Effector memory CD8-positive, alpha-beta T cell (primary cell): Measurements from ENCODE around the gene PSMB3.

Experiments
- ATAC-seq: fragments of 150-1000 bp; cut with Tn5 transposase; replicated peaks from 2 replicates; pipeline ENCODE4 v1.10.0; 2021; ENCODE audit warnings: mild to moderate bottlenecking, moderate library complexity
- DNase-seq, 3 experiments: peaks; one replicate each; pipeline ENCODE4 v3.0.0; 2021
- H3K27ac Mint-ChIP-seq, 2 donors: one replicate each; pipeline ENCODE4 v1.8.0; 2022; ENCODE audit warnings: mild to moderate bottlenecking in 2 of 2, mixed read lengths in 2 of 2, moderate library complexity in 2 of 2
- H3K27me3 Mint-ChIP-seq, 2 donors: one replicate each; pipeline ENCODE4 v1.8.0; 2022; ENCODE audit warnings: mixed read lengths in 2 of 2
- H3K36me3 Mint-ChIP-seq: one replicate; pipeline ENCODE4 v1.8.0; 2022; ENCODE audit warnings: mild to moderate bottlenecking, moderate library complexity, mixed read lengths; ENCODE audit not compliant: insufficient read depth
- H3K4me1 Mint-ChIP-seq, 2 donors: one replicate each; pipeline ENCODE4 v1.8.0; 2022; ENCODE audit warnings: low read depth in 2 of 2, mixed read lengths in 2 of 2
- H3K4me3 Mint-ChIP-seq, 2 donors: one replicate each; pipeline ENCODE4 v1.8.0; 2022; ENCODE audit warnings: mild to moderate bottlenecking in 2 of 2, mixed read lengths in 2 of 2, moderate library complexity in 2 of 2
- H3K9me3 Mint-ChIP-seq, 2 donors: one replicate each; pipeline ENCODE4 v1.8.0; 2022; ENCODE audit warnings: mixed read lengths in 2 of 2

PSMB3 gene

DNA sequence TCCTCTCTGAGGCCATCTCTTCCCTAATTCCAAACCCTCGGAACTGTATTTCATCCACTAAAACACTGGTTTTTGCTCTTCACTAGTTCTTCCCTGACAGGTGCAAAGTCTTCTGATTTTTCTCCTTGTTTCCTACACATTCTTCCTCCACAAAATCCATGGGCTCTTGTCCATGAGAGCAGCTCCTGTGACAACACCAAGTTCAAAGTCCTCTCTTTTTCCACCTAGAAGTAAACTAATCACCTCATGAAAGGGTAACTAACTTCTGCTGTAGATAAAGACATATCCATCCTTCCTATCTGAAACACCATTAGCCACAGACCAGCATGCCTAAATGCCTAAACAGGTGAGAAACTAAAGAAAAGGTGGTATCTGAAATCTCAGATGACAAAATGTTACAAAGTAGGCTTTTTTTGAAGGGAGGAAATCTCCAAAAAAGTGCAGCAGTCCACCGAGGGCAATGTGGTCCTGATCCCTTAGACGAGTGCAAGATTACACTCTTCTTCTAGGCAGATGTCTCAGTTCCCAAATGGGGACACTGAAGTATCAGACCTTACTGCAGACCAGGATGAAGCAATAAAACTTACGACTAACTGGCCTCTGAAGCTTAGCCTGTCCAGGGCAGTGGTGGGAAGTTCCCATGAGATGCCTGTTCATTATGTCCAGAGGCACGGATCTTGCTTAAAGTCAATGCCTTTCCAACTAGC lies 44.1 kb downstream of the PSMB3 start:
- H3K4me3 Mint-ChIP-seq = peak overlapping the region; percentile 92 to 95
- ATAC-seq (no peak), DNase-seq (no peak)
- H3K27ac Mint-ChIP-seq = peak overlapping the region in 1 of 2 donors; percentile 1
- peaks cover 49% of the 10 kb centered on the region for H3K36me3 Mint-ChIP-seq
- no peaks in the 10 kb centered on the region for H3K27me3 Mint-ChIP-seq
- no peaks in the 10 kb centered on the region for H3K9me3 Mint-ChIP-seq
- H3K4me1 Mint-ChIP-seq = peaks cover 37 to 43% of the 10 kb centered on the region in 2 donors

DNA sequence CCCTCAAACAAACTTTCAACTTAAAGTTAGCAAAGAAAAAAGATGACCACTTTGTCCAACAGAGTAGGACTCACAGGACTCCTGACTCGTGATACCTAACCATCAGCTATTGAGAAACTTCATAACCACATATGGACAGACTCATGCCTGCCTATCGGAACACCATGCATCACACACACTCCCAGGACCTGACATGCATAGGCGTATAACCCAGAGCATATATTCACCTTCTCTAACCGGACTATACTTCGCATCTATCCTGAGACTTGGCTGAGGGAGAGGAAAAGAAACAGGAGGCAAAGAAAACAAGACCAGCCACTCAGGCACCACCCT lies 44.6 kb downstream of the PSMB3 start:
- Mint-ChIP-seq H3K27ac (peak overlapping the region; percentile 67 to 73), H3K36me3 (peaks cover 51% of the 10 kb centered on the region)

GRCh38 chr17:38797828-38798227 lies 45.3 kb downstream of the PSMB3 start:
- Mint-ChIP-seq H3K4me1 (peaks cover 36 to 43% of the 10 kb centered on the region in 2 donors), H3K27ac (peak overlapping the region; percentile 67 to 91), H3K4me3 (peak overlapping the region; percentile 92 to 95), H3K9me3 (no peaks in the 10 kb centered on the region), H3K36me3 (peaks cover 53% of the 10 kb centered on the region), H3K27me3 (no peaks in the 10 kb centered on the region)
- ATAC-seq (no peak), DNase-seq (no peak)

More for the DNA sequence above, 44.6 kb downstream of the PSMB3 start:
- ATAC-seq (no peak), DNase-seq (no peak)
- Mint-ChIP-seq H3K4me1 (peaks cover 36 to 43% of the 10 kb centered on the region in 2 donors), H3K27me3 (no peaks in the 10 kb centered on the region), H3K4me3 (peak overlapping the region; percentile 92 to 95), H3K9me3 (no peaks in the 10 kb centered on the region)

- H3K9me3 Mint-ChIP-seq = no peaks in the 10 kb centered on the region
- peaks cover 33 to 39% of the 10 kb centered on the region in 2 donors for H3K4me1 Mint-ChIP-seq
- ATAC-seq = peak; percentile 58
- DNase-seq = peak; percentile 48 to 53 (median 51)
- H3K36me3 Mint-ChIP-seq = peaks cover 60% of the 10 kb centered on the region
- no peaks in the 10 kb centered on the region for H3K27me3 Mint-ChIP-seq
- H3K27ac Mint-ChIP-seq = peak overlapping the region; percentile 91 to 94
- peak overlapping the region; percentile 92 to 95 for H3K4me3 Mint-ChIP-seq
These were observed 46.3 kb downstream of the PSMB3 start for GRCh38 chr17:38798614-38799500.

- Mint-ChIP-seq H3K4me1 (peaks cover 32 to 33% of the 10 kb centered on the region in 2 donors), H3K9me3 (no peaks in the 10 kb centered on the region), H3K27me3 (no peaks in the 10 kb centered on the region), H3K4me3 (peak within 1 kb of the TSS; percentile 92 to 95), H3K27ac (peak within 1 kb of the TSS; percentile 91 to 94), H3K36me3 (peaks cover 62% of the 10 kb centered on the region)
- DNase-seq (peak; percentile 75), ATAC-seq (peak; percentile 71)
These were observed 47.1 kb downstream of the PSMB3 start, which contains the start of gene PIP4K2B for GRCh38 chr17:38799501-38800236. Gene PIP4K2B (minus strand): TSS chr17:38799556. CDS start chr17:38799424, 132 bp downstream.

GRCh38 chr17:38800237-38800760 lies 47.8 kb downstream of the PSMB3 start:
- no peak for DNase-seq
- H3K27ac Mint-ChIP-seq = peak overlapping the region; percentile 27 to 91
- H3K9me3 Mint-ChIP-seq = no peaks in the 10 kb centered on the region
- H3K36me3 Mint-ChIP-seq = peaks cover 64% of the 10 kb centered on the region
- peak overlapping the region; percentile 87 to 88 for H3K4me3 Mint-ChIP-seq
- H3K27me3 Mint-ChIP-seq = no peaks in the 10 kb centered on the region
- no peak for ATAC-seq
- H3K4me1 Mint-ChIP-seq = peaks cover 30 to 32% of the 10 kb centered on the region in 2 donors

- Mint-ChIP-seq H3K36me3 (peaks cover 100% of the 10 kb centered on the region), H3K4me1 (peaks cover 2 to 4% of the 10 kb centered on the region in 2 donors), H3K27ac (no peak overlapping the region), H3K9me3 (no peaks in the 10 kb centered on the region), H3K27me3 (no peaks in the 10 kb centered on the region), H3K4me3 (no peak overlapping the region)
- DNase-seq = no peak
- no peak for ATAC-seq
These were observed 57.3 kb downstream of the PSMB3 start for GRCh38 chr17:38809828-38810227.
